Activated naive CD4-positive, alpha-beta T cell (primary cell): ENCODE measurements around the gene PRDM2.
A peak's percentile ranks its signal among the peaks of the same experiment; 100 is the strongest.
"Not testable (repeated sequence)": the region's sequence is repeated elsewhere in the genome, so short reads cannot be mapped to it uniquely, and the experiment has no call there.

Experiments used
- DNase-seq, 4 experiments: peaks; one replicate each; lab custom pipeline; 2025; lab: John Stamatoyannopoulos, UW

Gene PRDM2

DNA sequence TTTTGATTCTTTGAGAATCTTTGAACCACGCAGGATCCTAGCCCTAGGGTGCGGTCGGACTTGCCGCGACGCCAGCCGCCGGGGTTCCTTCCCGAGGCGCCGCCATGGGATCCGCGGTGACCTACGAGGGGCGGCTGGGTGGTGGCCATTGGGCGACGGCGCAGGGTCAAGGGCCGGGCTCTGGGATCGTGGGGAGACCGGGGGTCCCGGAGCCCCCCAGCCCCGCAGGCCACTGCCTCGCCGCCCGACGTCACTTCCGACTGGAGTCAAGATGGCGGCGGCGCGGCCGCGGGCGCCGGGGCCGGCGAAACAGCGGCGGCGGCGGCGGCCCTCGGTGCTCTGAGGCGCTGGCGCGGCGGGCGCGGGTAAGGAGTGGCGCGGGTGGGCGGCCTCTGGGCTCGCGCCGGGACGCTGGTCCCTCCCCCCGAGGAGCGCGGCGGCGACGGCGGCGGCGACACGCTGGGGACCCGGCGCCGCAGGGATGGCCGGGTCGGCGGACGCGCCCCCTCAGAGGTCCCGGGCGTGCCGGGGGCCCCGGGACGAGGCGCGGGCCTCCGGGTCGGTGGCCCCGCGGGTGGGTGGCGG is at the start of gene PRDM2:
TSS of gene PRDM2 (plus strand) at position 253 of the 585 bp plus-strand sequence. CDS start 15,418 bp downstream, outside the sequence.
- peak in 3 of 4 experiments; percentile 32 to 56 (median 38) for DNase-seq

GRCh38 chr1:13651279-13651678 is 48.7 kb upstream of the PRDM2 start:
- no peak for DNase-seq

DNA sequence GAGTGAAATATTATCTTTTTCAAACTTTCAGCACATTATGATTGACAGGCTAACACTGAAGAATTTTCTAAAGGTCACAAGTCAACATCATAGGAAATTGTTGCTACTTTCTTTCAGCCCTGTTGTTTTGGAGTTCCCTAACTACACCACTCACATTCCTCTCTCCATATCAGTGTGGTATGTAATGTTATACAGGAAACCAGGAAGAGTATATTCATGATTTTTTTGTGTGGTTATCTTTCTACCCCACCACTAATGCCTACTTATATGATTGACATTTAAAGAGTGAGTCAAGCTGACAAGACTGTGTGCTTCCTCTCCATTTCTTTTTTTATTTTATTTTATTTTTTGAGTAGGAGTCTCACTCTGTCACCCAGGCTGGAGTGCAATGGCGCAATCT is 47.8 kb upstream of the PRDM2 start:
- DNase-seq, result no peak

GRCh38 chr1:13661539-13661938 is 38.4 kb upstream of the PRDM2 start:
- no peak for DNase-seq

DNA sequence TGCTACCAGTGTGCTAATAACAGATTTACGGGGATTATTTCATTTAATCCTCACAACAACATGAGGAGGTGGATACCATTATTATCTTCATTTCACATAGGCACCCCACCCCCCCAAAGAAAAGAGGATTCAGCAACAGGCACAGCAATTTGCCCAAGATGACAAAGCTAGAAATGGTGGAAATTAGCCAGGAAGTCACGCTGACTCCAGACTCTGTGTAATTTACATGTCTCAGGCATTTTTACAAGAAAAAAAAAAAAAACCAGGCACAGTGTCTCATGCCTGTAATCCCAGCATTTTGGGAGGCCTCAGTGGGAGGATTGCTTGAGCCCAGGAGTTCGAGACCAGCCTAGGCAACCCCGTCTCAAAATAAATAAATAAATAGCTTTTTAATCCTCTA is 37.5 kb upstream of the PRDM2 start:
- DNase-seq, result no peak

- DNase-seq, result no peak
Measured at GRCh38 chr1:13663969-13664368, 36.0 kb upstream of the PRDM2 start.

- DNase-seq, result no peak
Measured at GRCh38 chr1:13664451-13664850, 35.5 kb upstream of the PRDM2 start.

- no peak for DNase-seq
Measured at GRCh38 chr1:13666317-13666716, 33.7 kb upstream of the PRDM2 start.

DNA sequence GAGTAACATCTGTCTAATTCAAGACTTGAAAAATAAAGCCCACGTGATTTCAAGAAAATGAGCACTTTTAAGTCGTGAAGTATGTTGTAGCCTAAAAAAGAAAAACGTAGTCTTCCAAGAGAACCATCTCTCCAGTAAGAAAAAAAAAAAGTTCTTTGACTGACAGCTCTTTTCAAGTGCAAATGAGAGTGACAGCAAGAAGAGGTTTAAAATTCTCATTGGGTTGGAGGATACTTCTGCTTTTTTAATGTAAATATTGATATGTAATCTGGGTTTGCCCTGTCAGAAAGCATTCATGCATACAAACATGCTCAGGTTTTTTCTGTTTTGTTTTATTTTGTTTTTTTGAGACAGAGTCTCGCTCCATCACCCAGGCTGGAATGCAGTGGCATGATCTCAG is 32.3 kb upstream of the PRDM2 start:
- no peak for DNase-seq

DNA sequence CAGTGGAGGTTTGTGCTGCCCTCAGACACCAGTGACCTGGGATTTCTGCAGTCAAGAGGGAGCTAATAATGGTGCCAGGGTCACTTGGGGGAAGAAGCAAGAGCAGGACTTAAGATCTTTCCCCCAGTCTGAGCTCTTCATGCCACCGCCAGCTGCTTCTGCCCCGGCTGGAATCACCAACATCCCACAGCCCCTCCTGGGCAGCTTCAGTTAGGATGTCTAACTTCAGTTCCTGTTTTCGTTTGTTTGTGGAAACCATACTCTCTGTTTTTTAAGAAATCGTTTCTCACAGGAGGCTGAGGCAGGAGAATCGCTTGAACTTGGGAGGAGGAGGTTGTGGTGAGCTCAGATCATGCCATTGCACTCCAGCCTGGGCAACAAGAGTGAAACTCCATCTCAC is 25.6 kb upstream of the PRDM2 start:
- no peak for DNase-seq

DNA sequence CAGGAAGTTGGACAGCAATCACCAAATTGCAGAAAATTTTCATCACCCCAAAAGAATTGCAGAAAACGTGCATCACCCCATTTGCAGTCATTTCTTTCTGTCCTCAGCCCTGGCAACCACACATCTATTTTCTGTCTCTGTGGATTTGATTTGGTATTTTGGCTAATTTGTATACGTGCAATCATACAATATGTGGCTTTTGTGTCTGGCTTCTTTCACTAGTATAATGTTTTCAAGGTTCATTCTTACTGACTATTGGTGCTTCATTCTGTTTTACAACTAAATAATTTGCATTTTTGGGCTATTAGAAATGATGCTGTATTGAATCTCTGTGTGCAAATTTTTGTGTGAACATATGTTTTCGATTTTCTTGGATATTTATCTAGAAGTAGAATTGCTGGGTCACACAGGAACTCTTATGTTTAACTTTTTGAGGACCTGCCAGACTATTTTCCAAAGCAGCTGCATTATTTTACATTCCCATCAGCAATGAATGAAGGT is 24.8 kb upstream of the PRDM2 start:
- no peak for DNase-seq

- no peak for DNase-seq
Measured at GRCh38 chr1:13677896-13678295, 22.1 kb upstream of the PRDM2 start.

GRCh38 chr1:13679651-13680050 is 20.3 kb upstream of the PRDM2 start:
- no peak for DNase-seq

- not testable (repeated sequence) for DNase-seq
Measured at GRCh38 chr1:13680609-13681008, 19.4 kb upstream of the PRDM2 start.

GRCh38 chr1:13681921-13682320 is 18.1 kb upstream of the PRDM2 start:
- DNase-seq, result no peak

DNA sequence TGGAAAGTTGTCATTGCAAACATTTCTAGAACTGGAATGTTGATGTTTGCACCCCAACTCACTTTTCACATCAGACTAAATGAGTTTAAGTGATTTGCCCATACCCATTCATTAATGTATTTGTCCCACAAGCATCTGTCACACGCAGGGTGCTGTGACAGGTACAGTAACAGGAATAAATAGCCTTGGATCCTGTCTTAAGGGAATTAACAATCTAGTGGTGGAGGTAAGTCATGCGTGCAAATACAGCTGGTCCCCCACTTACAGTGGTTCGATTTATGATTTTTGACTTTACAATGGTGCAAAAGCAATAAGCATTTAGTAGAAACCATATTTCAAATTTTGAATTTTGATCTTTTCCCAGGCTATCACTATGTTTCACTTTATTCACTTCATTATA is 17.5 kb upstream of the PRDM2 start:
- DNase-seq, result no peak

DNA sequence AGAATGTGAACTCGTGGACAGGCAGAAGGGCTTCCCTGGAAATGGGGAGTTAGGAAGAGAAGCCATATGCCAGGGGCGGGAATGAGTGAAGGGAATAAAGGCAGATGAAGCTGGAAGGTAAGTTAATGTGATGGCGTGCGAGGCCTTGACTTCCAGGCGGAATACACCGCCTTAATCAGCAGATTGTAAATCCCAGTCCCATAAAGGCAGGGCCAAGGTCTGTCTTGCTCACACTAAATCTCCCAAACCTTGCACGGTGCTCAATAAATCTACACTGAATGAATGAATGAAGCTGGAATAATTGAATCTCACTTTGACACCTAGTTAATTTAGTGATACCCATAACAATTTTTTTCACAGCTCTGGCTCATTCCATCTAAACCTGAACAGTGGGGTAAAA is 16.8 kb upstream of the PRDM2 start:
- no peak for DNase-seq

DNA sequence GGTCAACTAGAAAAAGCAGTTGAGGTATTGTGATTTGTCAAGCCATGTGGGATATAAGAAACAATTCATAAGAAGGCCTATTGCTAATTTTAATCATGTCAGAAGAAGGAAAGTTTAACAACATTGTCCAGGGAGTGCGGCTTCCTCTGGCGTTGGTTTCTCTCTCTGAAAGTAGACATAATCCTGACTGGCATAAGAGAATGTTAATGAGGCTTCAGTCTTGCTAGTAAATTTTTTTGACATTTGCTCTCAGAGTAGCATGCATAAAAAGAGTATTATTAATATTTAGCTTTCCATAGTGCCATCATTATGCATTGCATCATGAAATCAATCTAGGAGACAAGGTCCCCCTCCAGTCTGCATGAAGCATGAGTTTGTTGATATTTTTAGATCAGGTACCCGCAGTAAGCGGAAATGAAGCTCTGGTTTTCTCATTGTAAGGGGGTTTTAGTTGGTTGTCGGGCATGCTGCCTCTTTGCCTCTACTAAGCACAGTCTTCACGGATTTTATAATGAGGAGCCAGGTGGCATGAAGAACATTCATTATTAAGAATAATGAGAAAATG is 12.8 kb upstream of the PRDM2 start:
- no peak for DNase-seq

DNA sequence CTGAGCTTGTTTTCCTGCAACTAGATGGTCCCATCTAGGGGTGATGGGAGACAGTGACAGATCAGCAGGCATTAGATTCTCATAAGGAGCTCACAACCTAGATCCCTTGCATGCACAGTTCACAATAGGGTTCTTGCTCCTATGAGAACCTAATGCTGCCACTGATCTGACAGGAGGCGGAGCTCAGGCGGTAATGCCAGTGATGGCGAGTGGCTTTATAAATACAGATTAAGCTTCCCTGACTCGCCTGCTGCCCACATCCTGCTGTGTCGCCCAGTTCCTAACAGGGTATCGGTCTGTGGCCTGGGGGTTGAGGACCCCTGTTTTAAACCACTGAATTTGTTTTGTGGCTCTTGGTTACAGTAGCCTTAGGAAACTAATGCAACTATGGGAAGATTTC is 6.9 kb upstream of the PRDM2 start:
- DNase-seq, result not testable (repeated sequence)

DNA sequence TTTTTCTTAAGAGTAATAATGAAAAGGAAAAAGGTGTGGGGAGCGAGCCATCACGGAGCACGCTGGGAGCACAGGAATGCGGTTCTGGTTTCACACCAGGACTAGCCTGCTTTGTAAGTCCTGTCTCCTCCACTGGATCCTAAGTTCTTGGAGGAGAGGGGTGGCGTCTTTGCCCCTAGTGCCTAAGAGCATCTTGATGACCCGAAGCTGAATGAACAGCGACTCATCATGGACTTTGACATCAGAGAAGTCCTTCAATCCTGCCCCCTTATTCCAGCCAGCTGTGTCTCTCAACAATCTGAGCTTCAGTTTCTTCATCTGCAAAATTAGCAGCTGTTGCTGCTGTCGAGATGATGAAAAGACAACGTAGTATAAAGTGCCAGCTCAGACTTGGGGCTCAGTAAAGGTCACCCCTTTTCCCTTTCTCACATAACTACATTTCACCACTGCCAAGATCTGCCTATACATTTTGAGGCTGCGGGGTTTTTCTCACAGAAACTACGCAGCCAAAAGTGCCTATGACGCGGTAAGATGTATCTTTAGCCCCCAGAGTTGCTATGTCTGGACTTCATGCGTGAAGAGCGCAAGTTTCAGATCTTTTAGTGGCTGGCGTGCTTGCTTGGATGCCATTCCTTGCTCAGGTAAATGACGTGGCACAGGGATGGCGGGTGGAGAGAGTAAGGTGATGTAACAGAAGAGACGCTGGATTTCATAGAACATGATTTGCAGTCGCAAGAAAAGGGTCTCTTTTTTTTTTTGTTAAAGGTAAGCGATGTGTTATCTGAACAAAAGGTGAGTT is 4.9 kb upstream of the PRDM2 start:
- DNase-seq, result no peak

DNA sequence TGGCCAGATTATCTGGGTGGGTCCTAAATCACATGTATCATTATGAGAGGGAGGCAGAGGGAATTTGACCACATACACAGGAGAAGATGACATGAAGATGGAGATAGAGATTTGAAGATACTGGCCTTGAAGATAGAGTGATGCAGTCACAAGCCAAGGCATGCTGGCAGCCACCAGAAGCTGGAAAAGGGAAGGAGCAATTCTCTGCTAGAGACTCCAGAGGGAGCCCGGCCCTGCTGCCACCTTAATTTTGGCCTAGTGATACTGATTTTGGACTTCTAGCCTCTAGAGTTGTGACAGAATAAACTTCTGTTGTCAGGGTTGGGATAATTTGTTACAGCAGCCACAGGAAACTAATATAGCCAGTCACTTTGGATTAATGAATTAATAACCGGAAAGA is 2.2 kb upstream of the PRDM2 start:
- DNase-seq, result no peak

GRCh38 chr1:13699510-13699909 is 478 bp upstream of the PRDM2 start:
- DNase-seq, result no peak
